Transverse colon (tissue), 4 donors: ENCODE measurements around the gene DMD. TPM values are rescaled to one million over a fixed set of nuclear protein-coding genes. Genes with fewer than 3 reads are reported as not detected.

Experiments used
- DNase-seq: peaks from one replicate; pipeline ENCODE4 v3.0.0-alpha.2; 2019
- H3K27ac ChIP-seq, 4 donors: fragments of 200-600 bp; sonication (generic); 2 replicates each; pipeline ENCODE4 v1.5.1; 2016 to 2018; ENCODE audit warnings: inconsistent platforms in 4 of 4
- H3K27me3 ChIP-seq: fragments of 200-600 bp; sonication (generic); 2 replicates; pipeline ENCODE4 v1.5.1; 2017; ENCODE audit warnings: inconsistent platforms
- H3K36me3 ChIP-seq, 4 donors: fragments of 200-600 bp; sonication (generic); 2 replicates each; pipeline ENCODE4 v1.5.1; 2017 to 2019; ENCODE audit warnings: inconsistent platforms in 4 of 4
- H3K4me1 ChIP-seq, 4 donors: fragments of 200-600 bp; sonication (generic); 2 replicates each; pipeline ENCODE4 v1.5.1; 2017 to 2020; ENCODE audit warnings: inconsistent platforms in 4 of 4
- H3K4me3 ChIP-seq, 4 donors: fragments of 200-600 bp; sonication (generic); 1 replicate in 1 of 4; 2 replicates in 3 of 4; pipeline versions ENCODE4 v1.5.1 to v1.6.1; 2017 to 2019; ENCODE audit warnings: inconsistent platforms in 4 of 4
- H3K9me3 ChIP-seq, 2 donors: fragments of 200-600 bp; sonication (generic); 2 replicates each; pipeline ENCODE4 v1.5.1; 2017 to 2019; ENCODE audit warnings: inconsistent platforms in 2 of 2
- CTCF ChIP-seq, 5 experiments: fragments of 200-600 bp in 3 of 5; fragments of 450-650 bp in 2 of 5; sonication (generic) in 3 of 5; IDR thresholded peaks; 1 replicate in 2 of 5; 2 replicates in 3 of 5; pipeline ENCODE4 v1.5.1; 2016 to 2017; ENCODE audit warnings: antibody characterized with exemption in 5 of 5, inconsistent platforms in 3 of 5, mild to moderate bottlenecking in 2 of 5, moderate library complexity in 1 of 5
- EP300 ChIP-seq: sonication (generic); formaldehyde crosslinking; IDR thresholded peaks from one replicate; pipeline ENCODE4 v1.6.1; 2017; ENCODE audit warnings: antibody characterized with exemption, low read depth
- POLR2A ChIP-seq: fragments of 450-650 bp; IDR thresholded peaks from one replicate; pipeline ENCODE4 v1.6.1; 2016; ENCODE audit warnings: antibody characterized with exemption, mild to moderate bottlenecking, moderate library complexity
- POLR2AphosphoS5 ChIP-seq, 3 donors: sonication (generic); formaldehyde crosslinking; IDR thresholded peaks; one replicate each; pipeline ENCODE4 v1.6.1; 2016; ENCODE audit warnings: antibody characterized with exemption in 3 of 3
- WGBS, 2 donors: methylation state at CpG; one replicate each; pipeline ENCODE4 v1.1.5; 2018; ENCODE audit warnings: low coverage in 1 of 2; 5-methylcytosine and 5-hydroxymethylcytosine counted together
- in situ Hi-C, 4 donors: fragments of 200-750 bp; cut with MboI; loops; one replicate each; pipeline versions ENCODE4 v1.15.0 to v1.15.1; 2017; ENCODE audit warnings: low sequenced_read_pairs in 3 of 4, low pct_ligation_motif_present in 1 of 4, low pct_unique_long_range_greater_than_20kb in 1 of 4
- intact Hi-C: fragments of 100-400 bp; cut with DNase I; formaldehyde crosslinking; loops from one replicate; pipeline ENCODE4 v1.15.1; 2023; ENCODE audit warnings: low total_unique reads
- total RNA-seq, 4 donors: library from RNA; depleted of rRNA; stranded (reverse); fragments of >200 nt; gene quantifications; one replicate each; pipeline ENCODE4 v1.1.0, GENCODE V29; 2016

The DMD gene
- total RNA-seq, 4 donors from 2014 or later: 20.9 to 44.6 (median 32.5) TPM

GRCh38 chrX:31272472-31272775 is 1938.9 kb downstream of the DMD start:
- Histone ChIP-seq H3K36me3 (no peaks in the 10 kb centered on the region), H3K4me1 (no peaks in the 10 kb centered on the region), H3K27me3 (no peaks in the 10 kb centered on the region), H3K4me3 (no peak overlapping the region), H3K9me3 (no peaks in the 10 kb centered on the region), H3K27ac (no peak overlapping the region)
- in situ Hi-C loops (no loop called here), intact Hi-C loops (no loop called here)
- no peak for DNase-seq
- 70 to 80% methylated on average over 3 to 4 of the region's 4 CpGs for WGBS, 2 donors
- TF ChIP-seq EP300 (no peak), CTCF (IDR thresholded peaks at IDR 0.05) (no peak), POLR2A (no peak), POLR2AphosphoS5 (IDR thresholded peaks at IDR 0.05) (no peak)

GRCh38 chrX:31271615-31272471 is 1939.5 kb downstream of the DMD start:
- H3K9me3 ChIP-seq: no peaks in the 10 kb centered on the region
- 85 to 89% methylated on average over 2 to 7 of the region's 7 CpGs for WGBS, 2 donors
- TF ChIP-seq POLR2A (no peak), CTCF (IDR thresholded peaks at IDR 0.05) (no peak), EP300 (no peak), POLR2AphosphoS5 (IDR thresholded peaks at IDR 0.05) (no peak)
- in situ Hi-C loops (no loop called here), intact Hi-C loops (no loop called here)
- no peaks in the 10 kb centered on the region for H3K36me3 ChIP-seq
- H3K27me3 ChIP-seq: no peaks in the 10 kb centered on the region
- no peak overlapping the region for H3K4me3 ChIP-seq
- no peak for DNase-seq
- H3K4me1 ChIP-seq: no peaks in the 10 kb centered on the region
- no peak overlapping the region for H3K27ac ChIP-seq

GRCh38 chrX:31269914-31270313 is 1941.4 kb downstream of the DMD start:
- no peak for DNase-seq
- H3K27ac ChIP-seq: no peak overlapping the region
- H3K9me3 ChIP-seq: no peaks in the 10 kb centered on the region
- intact Hi-C loops (no loop called here), in situ Hi-C loops (no loop called here)
- peaks cover 0 to 5% (median 0%) of the 10 kb centered on the region in 4 donors for H3K4me1 ChIP-seq
- no peak overlapping the region for H3K4me3 ChIP-seq
- H3K27me3 ChIP-seq: no peaks in the 10 kb centered on the region
- TF ChIP-seq EP300: no peak
- TF ChIP-seq POLR2A: no peak
- no peak for TF ChIP-seq CTCF (IDR thresholded peaks at IDR 0.05)
- TF ChIP-seq POLR2AphosphoS5 (IDR thresholded peaks at IDR 0.05): no peak
- no peaks in the 10 kb centered on the region for H3K36me3 ChIP-seq
- whole genome bisulfite sequencing, 2 donors: 68% methylated on average over 3 of the region's 3 CpGs; no CpG with 5 or more reads in 1 of the 2 donors

- H3K27me3 ChIP-seq: no peaks in the 10 kb centered on the region
- intact Hi-C loops (no loop called here), in situ Hi-C loops (no loop called here)
- H3K9me3 ChIP-seq: no peaks in the 10 kb centered on the region
- H3K27ac ChIP-seq: no peak overlapping the region
- 55% methylated on average over 4 of the region's 4 CpGs; no CpG with 5 or more reads in 1 of the 2 donors for WGBS, 2 donors
- TF ChIP-seq CTCF (IDR thresholded peaks at IDR 0.05) (no peak), POLR2A (no peak), POLR2AphosphoS5 (IDR thresholded peaks at IDR 0.05) (no peak), EP300 (no peak)
- H3K4me1 ChIP-seq: peaks cover 0 to 5% (median 0%) of the 10 kb centered on the region in 4 donors
- H3K4me3 ChIP-seq: no peak overlapping the region
- no peaks in the 10 kb centered on the region for H3K36me3 ChIP-seq
- DNase-seq: no peak
Observed at GRCh38 chrX:31268359-31268758, 1943.0 kb downstream of the DMD start.
